ENCODE measurements around the gene OCEL1. TPM values are rescaled to one million over a fixed set of nuclear protein-coding genes. Genes with fewer than 3 reads are reported as not detected.

Gene OCEL1
- polyA plus RNA-seq, 2 of the 4 experiments (the other 2 are of a cell fraction): 5.5 to 9.2 TPM

- no peak for TF ChIP-seq RNF2 (IDR thresholded peaks at IDR 0.05; ENCODE audit: borderline replicate concordance, low read depth)
- no peak for TF ChIP-seq RCOR1 (IDR thresholded peaks at IDR 0.05; ENCODE audit: low read depth, low read length)
- no peak for TF ChIP-seq PHF8 (IDR thresholded peaks at IDR 0.05; ENCODE audit: borderline replicate concordance, low read depth)
These were observed 42.1 kb upstream of the OCEL1 start (continued) for GRCh38 chr19:17183858-17184321.

GRCh38 chr19:17184371-17184841, 41.6 kb upstream of the OCEL1 start:
- H3K4me1 ChIP-seq: no peaks in the 10 kb centered on the region; the same call in 2 of the 3 replicates
- FAIRE-seq (no peak), ATAC-seq (no peak; a peak in 1 of 6 replicates), DNase-seq (ENCODE audit: low read depth in 1 of 2, low spot score in 1 of 2) (no peak)
- H3K27ac ChIP-seq: no peak overlapping the region
- no peaks in the 10 kb centered on the region for H3K9me3 ChIP-seq
- no peak overlapping the region for H3K4me3 ChIP-seq
- ChIA-PET POLR2A (no interaction called here), CTCF (interaction anchor here (0.6 to 1.2 kb wide), 3 partner anchors 9 to 1277 kb away, joined by 3 read pairs; no protein-coding TSS in a partner anchor)
- TF ChIP-seq SREBF2 (IDR thresholded peaks at IDR 0.05) (no peak), FOSB (CRISPR knock-in tag; IDR thresholded peaks at IDR 0.05) (no peak), KDM1A (IDR thresholded peaks at IDR 0.05; ENCODE audit: low read depth) (no peak), HOXB13 (CRISPR knock-in tag; IDR thresholded peaks at IDR 0.05; ENCODE audit: low read depth) (no peak), E2F6 (IDR thresholded peaks at IDR 0.05; ENCODE audit: borderline replicate concordance, low read depth) (no peak), GATA3 (IDR thresholded peaks at IDR 0.05; ENCODE audit: borderline replicate concordance) (no peak), KDM5A (IDR thresholded peaks at IDR 0.05) (no peak), RAD21 (conservative IDR thresholded peaks at IDR 0.05 in 1 of 2, IDR thresholded peaks at IDR 0.05 in 1 of 2) (no peak)
- H3K4me2 ChIP-seq: no peak overlapping the region
- 100% methylated on average over 6 of the region's 12 CpGs for WGBS (ENCODE audit: missing lambda C conversion rate)

- H3K4me1 ChIP-seq: no peaks in the 10 kb centered on the region; the same call in 2 of the 3 replicates
- no peak overlapping the region for H3K4me3 ChIP-seq
- no peak for ATAC-seq
- no peak overlapping the region for H3K27ac ChIP-seq
- H3K4me2 ChIP-seq: no peak overlapping the region
- no peak for FAIRE-seq
- DNase-seq (ENCODE audit: low read depth in 1 of 2, low spot score in 1 of 2): no peak
- TF ChIP-seq HOXB5 (CRISPR knock-in tag; IDR thresholded peaks at IDR 0.05): no peak
- TF ChIP-seq CBX2 (IDR thresholded peaks at IDR 0.05; ENCODE audit: borderline replicate concordance, low read depth): no peak
- TF ChIP-seq GATA3 (IDR thresholded peaks at IDR 0.05; ENCODE audit: borderline replicate concordance): no peak
- TF ChIP-seq TP53 (CRISPR knock-in tag; IDR thresholded peaks at IDR 0.05): no peak
- no peak for TF ChIP-seq BHLHE40 (IDR thresholded peaks at IDR 0.05; ENCODE audit: low read depth, low read length)
- no peak for TF ChIP-seq EHMT2 (IDR thresholded peaks at IDR 0.05; ENCODE audit: low read depth)
- TF ChIP-seq E2F6 (IDR thresholded peaks at IDR 0.05; ENCODE audit: borderline replicate concordance, low read depth): no peak
- TF ChIP-seq RNF2 (IDR thresholded peaks at IDR 0.05; ENCODE audit: borderline replicate concordance, low read depth): no peak
- TF ChIP-seq MAFK (IDR thresholded peaks at IDR 0.05; ENCODE audit: partially characterized antibody): no peak
- no peak for TF ChIP-seq POLR2A (IDR thresholded peaks at IDR 0.05; ENCODE audit: low read length)
- TF ChIP-seq EP300 (IDR thresholded peaks at IDR 0.05): no peak
- no peak for TF ChIP-seq RAD21 (conservative IDR thresholded peaks at IDR 0.05 in 1 of 2, IDR thresholded peaks at IDR 0.05 in 1 of 2)
- no peak for TF ChIP-seq CTCF (IDR thresholded peaks at IDR 0.05)
- no peak for TF ChIP-seq REST (IDR thresholded peaks at IDR 0.05)
- no peak for TF ChIP-seq ZC3H11A (IDR thresholded peaks at IDR 0.05)
- TF ChIP-seq KDM5A (IDR thresholded peaks at IDR 0.05): no peak
- no peak for TF ChIP-seq ZSCAN20 (CRISPR knock-in tag; IDR thresholded peaks at IDR 0.05)
- no peak for TF ChIP-seq CHD4 (IDR thresholded peaks at IDR 0.05; ENCODE audit: borderline replicate concordance)
- TF ChIP-seq HMGXB4 (CRISPR knock-in tag; IDR thresholded peaks at IDR 0.05; ENCODE audit: borderline replicate concordance): no peak
- no peak for TF ChIP-seq TFCP2L1 (CRISPR knock-in tag; IDR thresholded peaks at IDR 0.05)
- H3K9me3 ChIP-seq: no peaks in the 10 kb centered on the region
- POLR2A ChIA-PET: interaction anchor here (0.7 kb wide), 1 partner anchor 370 kb away, joined by 4 read pairs; no protein-coding TSS in a partner anchor
- WGBS (ENCODE audit: missing lambda C conversion rate): 87% methylated on average over 8 of the region's 8 CpGs
- CTCF ChIA-PET: interaction anchor here (0.6 kb wide), 1 partner anchor 74 kb away, joined by 3 read pairs; no protein-coding TSS in a partner anchor
These were observed 40.4 kb upstream of the OCEL1 start for GRCh38 chr19:17185590-17185989.
